Measurements from ENCODE around the gene INSC. TPM values are rescaled to one million over a fixed set of nuclear protein-coding genes. Genes with fewer than 3 reads are reported as not detected.

Gene INSC
- total and polyA plus RNA-seq, 7 donors: 1.4 to 5.4 (median 2.9) TPM

- no peak for DNase-seq
- Histone ChIP-seq H3K9me3 (no peaks in the 10 kb centered on the region), H3K4me1 (no peaks in the 10 kb centered on the region), H3K4me3 (no peak overlapping the region), H3K27me3 (no peaks in the 10 kb centered on the region), H3K27ac (no peak overlapping the region), H3K36me3 (no peaks in the 10 kb centered on the region)
- 79 to 89% methylated on average over 2 of the region's 2 CpGs for WGBS, 2 donors
- TF ChIP-seq POLR2A (IDR thresholded peaks at IDR 0.05): no peak
- TF ChIP-seq EP300 (IDR thresholded peaks at IDR 0.05): no peak
- TF ChIP-seq POLR2AphosphoS5 (IDR thresholded peaks at IDR 0.05): no peak
- TF ChIP-seq CTCF (IDR thresholded peaks at IDR 0.05): no peak
- intact Hi-C loops (cut with DNase I): no loop called here
These were observed 6.1 kb upstream of the INSC start for GRCh38 chr11:15108592-15109130.

- H3K4me3 ChIP-seq: no peak overlapping the region
- H3K9me3 ChIP-seq: no peaks in the 10 kb centered on the region
- peaks cover 0 to 4% (median 3%) of the 10 kb centered on the region in 4 donors for H3K4me1 ChIP-seq
- peaks cover 0 to 4% (median under 1%) of the 10 kb centered on the region in 3 donors for H3K27me3 ChIP-seq
- no peak for TF ChIP-seq CTCF (IDR thresholded peaks at IDR 0.05)
- TF ChIP-seq POLR2AphosphoS5 (IDR thresholded peaks at IDR 0.05): no peak
- TF ChIP-seq POLR2A (IDR thresholded peaks at IDR 0.05): no peak
- TF ChIP-seq EP300 (IDR thresholded peaks at IDR 0.05): no peak
- no peak for DNase-seq
- no peak overlapping the region for H3K27ac ChIP-seq
- 61 to 85% methylated on average over 2 of the region's 2 CpGs for whole genome bisulfite sequencing, 2 donors
- no peaks in the 10 kb centered on the region for H3K36me3 ChIP-seq
- intact Hi-C loops (cut with DNase I): no loop called here
These were observed 5.1 kb upstream of the INSC start for GRCh38 chr11:15109602-15110001.

GRCh38 chr11:15111215-15111614 lies 3.5 kb upstream of the INSC start:
- H3K4me1 ChIP-seq: peaks cover 0 to 9% (median 7%) of the 10 kb centered on the region in 4 donors
- intact Hi-C loops (cut with DNase I): no loop called here
- peaks cover 0 to 20% (median 12%) of the 10 kb centered on the region in 3 donors for H3K27me3 ChIP-seq
- no peaks in the 10 kb centered on the region for H3K9me3 ChIP-seq
- no peak for DNase-seq
- no peak overlapping the region for H3K27ac ChIP-seq
- no peaks in the 10 kb centered on the region for H3K36me3 ChIP-seq
- 92 to 95% methylated on average over 3 of the region's 3 CpGs for whole genome bisulfite sequencing, 2 donors
- no peak overlapping the region for H3K4me3 ChIP-seq
- no peak for TF ChIP-seq EP300 (IDR thresholded peaks at IDR 0.05)
- TF ChIP-seq POLR2A (IDR thresholded peaks at IDR 0.05): no peak
- TF ChIP-seq CTCF (IDR thresholded peaks at IDR 0.05): no peak
- no peak for TF ChIP-seq POLR2AphosphoS5 (IDR thresholded peaks at IDR 0.05)

- 82 to 83% methylated on average over 8 of the region's 8 CpGs for WGBS, 2 donors
- H3K4me1 ChIP-seq: peaks cover 0 to 9% (median 7%) of the 10 kb centered on the region in 4 donors
- intact Hi-C loops (cut with DNase I): no loop called here
- H3K9me3 ChIP-seq: no peaks in the 10 kb centered on the region
- DNase-seq: no peak
- no peak overlapping the region for H3K4me3 ChIP-seq
- TF ChIP-seq POLR2A (IDR thresholded peaks at IDR 0.05): no peak
- no peak for TF ChIP-seq CTCF (IDR thresholded peaks at IDR 0.05)
- TF ChIP-seq EP300 (IDR thresholded peaks at IDR 0.05): no peak
- no peak for TF ChIP-seq POLR2AphosphoS5 (IDR thresholded peaks at IDR 0.05)
- H3K27me3 ChIP-seq: peaks cover 0 to 23% (median 12%) of the 10 kb centered on the region in 3 donors
- no peak overlapping the region for H3K27ac ChIP-seq
- no peaks in the 10 kb centered on the region for H3K36me3 ChIP-seq
These were observed 2.6 kb upstream of the INSC start for GRCh38 chr11:15112131-15112541.

- no peak overlapping the region for H3K4me3 ChIP-seq
- no peaks in the 10 kb centered on the region for H3K9me3 ChIP-seq
- peaks cover 0 to 9% (median 7%) of the 10 kb centered on the region in 4 donors for H3K4me1 ChIP-seq
- TF ChIP-seq EP300 (IDR thresholded peaks at IDR 0.05) (no peak), CTCF (IDR thresholded peaks at IDR 0.05) (no peak), POLR2AphosphoS5 (IDR thresholded peaks at IDR 0.05) (no peak), POLR2A (IDR thresholded peaks at IDR 0.05) (no peak)
- WGBS, 2 donors: 49 to 67% methylated on average over 5 of the region's 5 CpGs
- intact Hi-C loops (cut with DNase I): no loop called here
- DNase-seq: no peak
- H3K36me3 ChIP-seq: no peaks in the 10 kb centered on the region
- no peak overlapping the region for H3K27ac ChIP-seq
- H3K27me3 ChIP-seq: peaks cover 0 to 23% (median 12%) of the 10 kb centered on the region in 3 donors
These were observed 1.3 kb upstream of the INSC start for GRCh38 chr11:15113381-15113780.

Measured in sigmoid colon (tissue), 7 donors.